Cerebellar nuclear complex (tissue), 1 donor: ENCODE measurements around the gene DIMT1.

ENCODE experiments used
- DNase-seq, 2 experiments: peaks; one replicate each; lab custom pipeline; 2025; lab: John Stamatoyannopoulos, UW

DIMT1 gene

DNA sequence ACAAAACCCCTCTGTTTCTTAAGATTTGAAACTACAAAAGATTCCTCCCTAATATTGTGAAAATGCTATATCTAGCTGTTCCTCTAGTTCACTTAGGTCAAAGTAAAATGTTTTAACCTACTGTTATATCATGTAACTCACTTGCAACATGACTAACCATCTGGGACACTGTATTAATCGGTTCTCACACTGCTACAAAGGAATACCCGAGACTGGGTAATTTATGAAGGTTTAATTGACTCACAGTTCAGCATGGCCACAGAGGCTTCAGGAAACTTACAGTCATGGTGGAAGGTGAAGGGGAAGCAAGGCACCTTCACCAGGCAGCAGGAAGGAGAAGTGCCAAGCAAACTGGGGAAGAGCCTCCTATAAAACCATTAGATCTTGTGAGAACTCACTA lies 34.7 kb downstream of the DIMT1 start:
- DNase-seq = no peak

DNA sequence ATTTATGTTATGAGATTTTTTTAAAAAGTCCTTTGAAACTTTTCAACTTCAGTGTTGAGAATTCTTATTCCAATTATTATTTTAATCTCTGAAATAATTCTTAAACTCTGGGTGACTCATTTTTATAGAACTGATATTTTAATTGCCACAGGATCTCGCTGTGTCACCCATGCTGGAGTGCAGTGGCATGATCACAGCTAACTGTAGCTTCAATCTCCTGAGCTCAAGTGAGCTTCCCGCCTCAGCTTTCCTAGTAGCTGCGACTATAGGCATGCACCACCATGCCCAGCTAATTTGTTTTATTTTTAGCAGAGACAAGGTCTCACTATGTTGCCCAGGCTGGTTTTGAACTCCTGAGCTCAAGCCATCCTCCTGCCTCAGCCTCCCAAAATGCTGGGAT lies 41.0 kb downstream of the DIMT1 start:
- no peak for DNase-seq

DNA sequence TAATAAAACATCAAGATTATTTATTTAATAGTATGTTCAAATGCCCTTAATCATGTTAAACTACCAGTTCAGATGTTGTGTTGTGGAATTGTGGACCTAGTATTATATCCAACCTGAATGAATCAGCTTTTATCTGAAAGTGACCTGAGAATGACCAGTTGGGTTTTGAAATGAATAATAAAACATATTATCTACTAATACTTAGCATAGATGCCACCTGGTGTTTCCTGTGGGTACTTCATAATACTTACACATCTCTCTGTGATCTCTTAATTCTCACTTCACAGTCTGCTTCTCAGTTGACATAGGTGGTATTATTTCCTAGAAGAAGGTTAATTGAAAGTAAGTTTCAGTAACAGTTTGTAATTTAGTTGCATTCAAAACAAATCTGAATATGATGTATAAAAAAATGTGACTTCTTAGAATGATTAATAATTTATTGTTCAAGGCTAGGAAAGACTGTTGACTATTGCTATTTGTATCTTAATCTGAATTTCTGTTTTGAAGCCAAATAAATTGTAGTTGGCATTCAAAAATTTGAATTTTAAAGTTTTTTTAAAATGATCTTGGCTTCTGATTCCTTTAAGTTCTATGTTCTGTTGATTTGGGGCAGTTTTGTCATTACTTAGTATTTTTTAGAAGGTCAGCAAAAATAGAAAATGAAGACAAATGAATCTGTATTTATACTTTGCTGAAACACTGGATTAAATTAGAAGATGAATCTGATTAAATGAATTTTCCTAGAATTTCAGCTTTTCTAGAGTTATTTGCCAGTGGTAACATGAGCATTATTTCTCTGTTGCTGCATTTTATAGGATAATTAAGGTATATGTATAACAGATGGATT lies 49.5 kb downstream of the DIMT1 start:
- no peak for DNase-seq

GRCh38 chr5:62348723-62349481 lies 54.8 kb downstream of the DIMT1 start:
- no peak for DNase-seq

- no peak for DNase-seq
Measured at GRCh38 chr5:62347928-62348327, 55.8 kb downstream of the DIMT1 start.

DNA sequence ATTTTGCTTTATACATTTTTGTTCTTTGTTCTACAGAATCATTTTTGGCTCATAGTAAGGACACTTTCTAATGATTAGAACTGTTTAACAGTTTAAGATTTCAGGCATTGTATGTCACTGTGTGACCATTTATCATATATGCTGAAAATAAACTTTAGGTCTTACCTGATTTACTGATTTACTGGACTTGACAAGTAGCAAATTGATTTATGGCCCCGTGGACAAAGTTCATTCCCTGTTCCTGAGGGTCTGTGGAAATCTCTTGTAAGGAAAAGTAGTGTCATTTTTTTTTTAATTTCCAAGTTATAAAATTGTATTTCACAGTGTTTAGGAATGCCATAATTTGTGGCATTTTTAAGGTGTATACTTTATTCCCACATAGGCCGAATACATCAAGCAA lies 57.0 kb downstream of the DIMT1 start:
- DNase-seq = no peak

DNA sequence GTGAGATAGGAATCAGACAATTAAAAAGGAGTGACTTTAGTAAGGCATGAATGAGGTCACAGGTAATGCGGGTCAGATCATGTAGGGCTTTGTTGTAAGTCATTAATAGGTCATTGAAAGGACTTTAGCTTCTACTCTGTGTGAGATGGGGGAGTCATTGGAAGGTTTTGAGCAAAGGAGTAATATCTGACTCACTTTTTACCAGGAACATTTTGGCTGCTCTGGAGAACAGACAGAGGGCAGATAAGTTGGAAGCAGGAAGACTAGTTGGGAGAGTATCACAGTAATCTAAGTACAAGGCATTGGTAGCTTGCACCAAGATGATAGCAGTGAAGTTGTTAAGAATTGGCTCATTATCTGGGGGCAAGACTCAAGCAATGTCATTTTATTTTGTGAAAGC lies 60.3 kb downstream of the DIMT1 start:
- DNase-seq = no peak

DNA sequence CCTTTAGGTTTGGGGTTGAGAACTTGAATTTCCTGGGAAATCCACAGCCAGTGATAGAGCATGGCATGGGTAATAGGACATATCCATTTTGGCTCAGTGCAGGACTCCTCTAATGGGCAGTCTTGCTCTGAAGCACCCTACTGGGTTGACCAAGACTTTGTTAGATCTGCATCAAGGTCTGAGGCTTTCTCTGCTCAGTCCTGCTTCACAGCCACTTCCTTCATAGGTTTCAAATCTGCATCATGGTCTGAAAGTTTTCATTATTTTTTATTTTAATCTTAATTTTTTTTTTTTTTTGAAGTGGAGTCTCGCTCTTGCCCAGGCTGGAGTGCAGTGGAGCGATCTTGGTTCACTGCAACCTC lies 61.2 kb downstream of the DIMT1 start:
- DNase-seq = no peak

DNA sequence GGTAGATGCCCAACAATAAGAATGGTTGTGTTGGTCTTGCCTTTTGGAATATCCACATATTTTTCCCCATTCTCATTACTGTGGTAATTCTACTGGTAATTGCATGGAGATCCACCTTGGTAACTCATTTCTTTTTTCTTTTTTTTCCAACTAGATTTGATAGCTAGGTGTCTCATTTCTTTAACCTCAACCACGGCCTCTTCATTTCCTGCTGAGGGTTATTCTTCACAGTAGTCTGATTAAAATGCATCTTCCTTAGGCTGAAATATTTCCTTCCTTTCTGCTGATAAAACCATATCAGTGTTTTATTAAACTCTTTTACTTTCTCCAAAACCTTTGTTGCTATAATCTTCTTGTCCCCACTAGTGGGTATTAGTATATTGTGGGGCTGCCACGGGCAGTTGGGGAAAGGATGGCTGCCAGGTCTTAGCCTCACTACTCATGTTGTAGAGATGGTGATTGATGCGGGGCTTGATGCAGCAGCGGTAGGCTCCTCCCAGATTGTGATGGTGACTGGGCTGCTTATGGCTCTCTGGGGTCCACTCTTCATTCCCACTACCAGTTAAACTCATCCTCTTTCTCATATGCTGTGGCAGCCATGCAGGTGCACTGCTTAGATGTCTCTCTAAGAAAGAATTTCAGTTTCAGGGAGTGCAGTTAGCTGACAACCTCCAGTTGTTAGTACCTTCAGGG lies 61.8 kb downstream of the DIMT1 start:
- DNase-seq = no peak

GRCh38 chr5:62340979-62341378 lies 62.7 kb downstream of the DIMT1 start:
- no peak for DNase-seq

GRCh38 chr5:62340392-62340791 lies 63.3 kb downstream of the DIMT1 start:
- no peak for DNase-seq
